NAMALWA (cell line): Measurements from ENCODE around the gene GFRA1.

ENCODE experiments used
- DNase-seq: peaks from one replicate; pipeline ENCODE4 v3.0.0-alpha.2; 2015; ENCODE audit warnings: low spot score

GFRA1 gene

DNA sequence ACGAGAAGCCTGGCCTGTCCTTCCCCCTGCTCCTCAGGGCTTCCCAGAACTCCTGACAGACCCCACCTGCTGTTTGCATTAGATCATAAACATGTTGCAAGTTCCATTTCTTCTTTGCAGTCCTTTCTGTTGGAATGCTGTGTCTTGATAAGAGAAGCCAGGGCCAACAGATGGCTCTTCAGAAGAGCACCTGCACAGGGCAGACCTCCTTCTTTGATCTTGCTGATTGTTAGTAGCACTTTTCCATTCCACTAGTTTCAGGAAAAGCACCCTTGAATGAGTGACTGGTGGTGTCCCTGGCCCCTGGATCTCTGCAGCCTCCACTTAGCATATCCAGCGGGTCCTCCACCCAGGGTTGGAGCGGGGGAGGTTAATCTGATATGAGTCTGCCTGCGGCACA is 243.2 kb downstream of the GFRA1 start:
- DNase-seq = no peak

DNA sequence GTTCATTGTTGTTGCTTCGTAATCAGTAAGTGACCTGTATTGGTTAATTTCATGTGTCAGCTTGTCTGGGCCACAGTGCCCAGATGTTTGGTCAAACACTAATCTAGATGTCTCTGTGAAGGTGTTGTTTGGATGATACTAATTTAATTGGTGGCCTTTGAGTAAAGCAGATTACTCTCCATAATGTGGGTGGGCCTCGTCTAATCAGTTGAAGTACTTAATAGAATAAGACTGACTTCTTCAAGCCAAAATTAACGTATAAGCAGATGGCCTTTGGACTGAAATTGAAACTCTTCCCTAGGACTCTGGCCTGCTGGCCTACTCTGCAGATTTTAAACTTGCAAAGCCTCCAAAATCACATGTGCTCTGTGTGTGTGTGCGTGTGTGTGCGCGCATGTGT is 245.7 kb downstream of the GFRA1 start:
- no peak for DNase-seq

DNA sequence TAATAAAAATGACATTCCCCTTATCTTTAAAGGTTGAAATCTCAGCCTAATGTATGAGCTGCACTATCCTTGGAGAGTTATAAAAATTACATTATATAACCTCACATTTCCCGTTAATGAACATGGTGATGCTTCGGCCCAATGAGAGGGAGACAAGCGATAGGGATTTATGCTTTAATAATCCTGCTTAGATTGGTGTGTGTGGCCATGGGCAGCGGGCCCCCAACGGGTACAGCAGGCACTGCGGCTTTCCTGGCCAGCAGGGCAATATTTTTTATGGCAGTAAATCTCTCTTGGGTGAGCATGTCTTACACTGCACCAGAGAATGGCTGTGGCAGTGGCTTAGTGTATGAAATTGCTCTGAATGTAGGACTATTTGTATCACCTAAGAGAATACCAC is 246.3 kb downstream of the GFRA1 start:
- DNase-seq = no peak

DNA sequence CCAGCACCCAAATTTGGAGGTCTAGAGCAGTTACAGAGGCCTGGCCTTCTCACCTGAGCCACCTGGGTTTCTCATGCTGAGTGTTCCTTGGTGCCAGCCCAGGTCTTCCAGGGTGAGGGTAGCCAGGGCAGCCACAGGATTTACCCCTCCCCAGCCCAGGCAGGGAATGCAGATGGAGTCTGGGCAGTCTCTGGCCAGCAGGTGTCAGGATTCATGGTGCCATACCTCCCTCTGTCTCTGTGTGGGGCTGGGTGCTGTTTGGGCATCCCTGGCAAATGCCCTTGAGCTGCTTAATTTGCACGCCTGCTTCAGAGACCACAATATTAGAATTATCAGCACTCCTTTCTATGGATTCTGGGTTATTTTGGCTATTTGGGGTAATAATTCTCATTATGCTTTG is 246.7 kb downstream of the GFRA1 start:
- DNase-seq = no peak

GRCh38 chr10:116024271-116024878 is 248.6 kb downstream of the GFRA1 start:
- DNase-seq = no peak

DNA sequence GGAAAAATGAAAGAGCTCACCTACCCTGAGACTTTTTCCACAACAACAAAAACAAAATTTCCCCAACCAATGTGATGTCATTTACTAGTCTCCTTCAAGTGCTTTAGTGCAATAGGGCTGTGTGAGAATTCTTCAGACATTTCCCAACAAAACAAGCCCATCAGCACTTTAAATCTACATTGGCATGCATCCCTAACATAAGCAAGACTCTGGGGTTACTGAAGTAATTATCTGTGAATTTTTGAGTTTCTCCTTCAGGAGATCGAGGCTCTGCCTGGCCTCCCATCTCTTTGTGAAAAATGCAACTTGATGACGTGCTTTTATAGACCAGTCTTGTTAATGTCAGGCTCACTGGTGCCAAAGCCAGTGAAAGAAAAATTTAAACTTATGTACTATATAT is 255.6 kb downstream of the GFRA1 start:
- no peak for DNase-seq

GRCh38 chr10:116015583-116016333 is 257.2 kb downstream of the GFRA1 start:
- DNase-seq = no peak

GRCh38 chr10:116014871-116015582 is 258.0 kb downstream of the GFRA1 start:
- DNase-seq = peak; percentile 4

GRCh38 chr10:116014326-116014725 is 258.7 kb downstream of the GFRA1 start:
- no peak for DNase-seq

DNA sequence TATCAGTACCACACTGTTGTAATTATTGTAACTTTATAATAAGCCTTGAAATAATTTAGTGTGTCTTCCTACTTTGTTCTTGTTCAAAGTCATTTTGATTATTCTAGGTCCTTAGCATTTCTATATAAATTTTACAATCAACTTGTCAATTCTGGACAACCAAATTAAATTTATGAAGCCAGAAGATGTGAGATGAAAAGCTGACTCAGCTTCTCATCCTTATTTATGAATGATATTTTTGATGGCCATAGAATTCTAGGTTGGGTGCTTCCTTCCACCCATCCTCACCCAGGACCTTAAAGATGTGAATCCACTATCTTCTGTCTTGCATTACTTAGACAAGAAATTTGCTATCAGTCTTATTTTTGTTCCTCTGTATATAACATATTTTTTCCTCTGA is 261.1 kb downstream of the GFRA1 start:
- DNase-seq = no peak

GRCh38 chr10:116007256-116007891 is 265.6 kb downstream of the GFRA1 start:
- DNase-seq = no peak
